Osteocyte (in vitro differentiated cells): ENCODE results near the gene ADAMTS14. TPM values are rescaled to one million over a fixed set of nuclear protein-coding genes. Genes with fewer than 3 reads are reported as not detected.

Experiments used
- DNase-seq: peaks from one replicate; pipeline ENCODE4 v3.0.0; 2021; ENCODE audit warnings: mixed read lengths; ENCODE audit not compliant: unreplicated experiment; ENCODE audit errors: extremely low spot score
- H3K27ac Mint-ChIP-seq: one replicate; pipeline ENCODE4 v1.8.0; 2021; ENCODE audit warnings: mild to moderate bottlenecking, mixed read lengths; ENCODE audit not compliant: unreplicated experiment
- H3K27me3 Mint-ChIP-seq: one replicate; pipeline ENCODE4 v1.8.0; 2021; ENCODE audit warnings: mixed read lengths; ENCODE audit not compliant: unreplicated experiment
- H3K36me3 Mint-ChIP-seq: one replicate; pipeline ENCODE4 v1.8.0; 2021; ENCODE audit warnings: mixed read lengths; ENCODE audit not compliant: unreplicated experiment
- H3K4me1 Mint-ChIP-seq: one replicate; pipeline ENCODE4 v1.8.0; 2021; ENCODE audit warnings: mixed read lengths; ENCODE audit not compliant: unreplicated experiment
- H3K4me3 Mint-ChIP-seq: one replicate; pipeline ENCODE4 v1.8.0; 2021; ENCODE audit warnings: mild to moderate bottlenecking, moderate library complexity, mixed read lengths; ENCODE audit not compliant: unreplicated experiment
- H3K9me3 Mint-ChIP-seq: one replicate; pipeline ENCODE4 v1.8.0; 2021; ENCODE audit warnings: mixed read lengths; ENCODE audit not compliant: unreplicated experiment
- total RNA-seq: library from RNA; stranded (reverse); gene quantifications from 2 replicates; pipeline ENCODE4 v1.2.1, GENCODE V29; 2021
- TF ChIP-seq, protein P1 (sequence below): fragments of 200-600 bp; sonication (generic); IDR thresholded peaks from 2 replicates; pipeline ENCODE4 v1.5.0; 2021; ENCODE audit warnings: antibody characterized with exemption, mild to moderate bottlenecking, moderate library complexity

ADAMTS14 gene
- total RNA-seq, 1 donor from 2014 or later, result 4.1 TPM

DNA sequence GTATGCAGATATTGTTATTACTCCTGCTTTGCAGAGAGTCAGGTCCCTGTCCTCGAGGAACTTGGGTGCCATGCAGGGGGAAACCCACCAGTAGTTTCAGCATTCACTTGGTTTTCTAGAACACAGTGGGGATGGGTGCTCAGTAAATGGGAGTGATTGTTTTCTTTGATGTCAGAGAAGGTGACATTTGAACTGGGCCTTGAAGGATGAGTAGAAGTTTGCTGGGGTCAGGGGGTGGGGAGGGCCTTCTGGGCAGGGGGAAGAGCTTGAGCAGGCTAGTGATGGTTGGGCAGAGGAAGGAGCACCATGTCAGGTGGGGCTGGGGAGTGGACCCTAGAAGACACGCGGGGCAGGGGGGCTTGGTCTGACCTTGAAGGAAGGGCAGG lies 5.9 kb downstream of the ADAMTS14 start:
- DNase-seq, result no peak
- no peaks in the 10 kb centered on the region for H3K36me3 Mint-ChIP-seq
- H3K9me3 Mint-ChIP-seq, result no peaks in the 10 kb centered on the region

DNA sequence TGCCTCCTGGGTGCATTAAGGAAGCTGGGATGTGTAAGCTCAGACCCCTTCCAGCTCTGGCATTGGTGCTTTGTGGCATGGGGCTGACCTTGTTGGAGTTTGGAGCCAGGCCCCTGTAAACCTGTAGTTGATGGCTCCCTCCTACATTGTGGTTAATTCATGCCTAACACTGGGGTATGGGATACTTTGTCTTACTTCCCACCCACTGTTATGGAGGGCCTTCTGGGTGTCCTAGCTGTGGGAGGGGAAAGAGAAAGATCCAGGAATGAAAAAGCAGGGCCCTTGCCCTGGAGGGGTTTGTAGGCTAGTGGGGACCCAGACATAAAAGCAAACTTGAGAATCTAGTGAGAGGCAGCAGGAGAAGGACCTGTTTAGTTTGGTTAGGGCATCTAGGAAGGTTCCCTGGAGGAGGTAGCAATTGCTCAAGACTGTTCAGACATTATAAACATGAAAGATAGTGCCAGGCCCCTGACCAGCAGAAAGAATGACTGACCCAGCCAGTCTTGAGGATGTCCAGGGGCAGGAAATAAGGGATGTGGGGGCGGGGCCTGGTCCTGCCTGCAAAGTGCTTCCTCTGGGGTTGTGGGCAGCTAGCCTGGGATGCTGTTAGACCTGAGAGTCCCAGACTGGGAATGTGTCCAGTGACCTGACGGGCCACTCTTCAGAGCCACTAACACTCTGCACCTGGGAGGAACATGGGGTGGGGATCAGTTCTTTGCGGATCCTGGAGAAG lies 6.6 kb downstream of the ADAMTS14 start:
- H3K27ac Mint-ChIP-seq, result no peak overlapping the region
- TF ChIP-seq, protein P1, sequence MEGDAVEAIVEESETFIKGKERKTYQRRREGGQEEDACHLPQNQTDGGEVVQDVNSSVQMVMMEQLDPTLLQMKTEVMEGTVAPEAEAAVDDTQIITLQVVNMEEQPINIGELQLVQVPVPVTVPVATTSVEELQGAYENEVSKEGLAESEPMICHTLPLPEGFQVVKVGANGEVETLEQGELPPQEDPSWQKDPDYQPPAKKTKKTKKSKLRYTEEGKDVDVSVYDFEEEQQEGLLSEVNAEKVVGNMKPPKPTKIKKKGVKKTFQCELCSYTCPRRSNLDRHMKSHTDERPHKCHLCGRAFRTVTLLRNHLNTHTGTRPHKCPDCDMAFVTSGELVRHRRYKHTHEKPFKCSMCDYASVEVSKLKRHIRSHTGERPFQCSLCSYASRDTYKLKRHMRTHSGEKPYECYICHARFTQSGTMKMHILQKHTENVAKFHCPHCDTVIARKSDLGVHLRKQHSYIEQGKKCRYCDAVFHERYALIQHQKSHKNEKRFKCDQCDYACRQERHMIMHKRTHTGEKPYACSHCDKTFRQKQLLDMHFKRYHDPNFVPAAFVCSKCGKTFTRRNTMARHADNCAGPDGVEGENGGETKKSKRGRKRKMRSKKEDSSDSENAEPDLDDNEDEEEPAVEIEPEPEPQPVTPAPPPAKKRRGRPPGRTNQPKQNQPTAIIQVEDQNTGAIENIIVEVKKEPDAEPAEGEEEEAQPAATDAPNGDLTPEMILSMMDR, result no peak

More for the DNA sequence above, 5.9 kb downstream of the ADAMTS14 start:
- TF ChIP-seq, protein P1, result no peak
- H3K27me3 Mint-ChIP-seq, result no peaks in the 10 kb centered on the region
- peaks cover 43% of the 10 kb centered on the region for H3K4me1 Mint-ChIP-seq
- H3K4me3 Mint-ChIP-seq, result no peak overlapping the region
- H3K27ac Mint-ChIP-seq, result no peak overlapping the region

DNA sequence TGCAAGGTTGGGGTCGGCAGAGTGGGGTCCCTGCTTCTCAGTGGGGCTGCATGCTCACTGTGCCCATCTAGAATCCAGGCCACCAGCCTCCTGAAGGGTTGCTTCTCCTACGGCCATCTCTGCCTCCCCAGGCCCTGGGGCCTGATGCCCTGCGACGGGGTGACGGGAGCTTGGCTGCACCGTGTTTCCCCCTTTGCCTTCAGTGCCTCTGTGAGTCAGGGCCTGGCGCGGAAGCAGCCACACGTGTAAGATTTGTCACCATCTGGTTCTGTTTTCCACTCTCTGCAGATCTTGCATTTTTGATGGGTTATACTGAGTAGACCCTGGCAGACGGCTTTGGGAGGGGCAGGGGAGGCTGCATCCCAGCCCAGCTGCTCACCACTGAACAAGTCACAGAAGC lies 7.2 kb downstream of the ADAMTS14 start:
- Mint-ChIP-seq H3K4me1 (peaks cover 33% of the 10 kb centered on the region), H3K4me3 (no peak overlapping the region), H3K27me3 (no peaks in the 10 kb centered on the region), H3K9me3 (no peaks in the 10 kb centered on the region), H3K36me3 (no peaks in the 10 kb centered on the region), H3K27ac (no peak overlapping the region)
- DNase-seq, result no peak
- TF ChIP-seq, protein P1, result no peak

More for the DNA sequence above, 6.6 kb downstream of the ADAMTS14 start:
- DNase-seq, result no peak
- no peak overlapping the region for H3K4me3 Mint-ChIP-seq
- peaks cover 39% of the 10 kb centered on the region for H3K4me1 Mint-ChIP-seq
- H3K9me3 Mint-ChIP-seq, result no peaks in the 10 kb centered on the region
- H3K27me3 Mint-ChIP-seq, result no peaks in the 10 kb centered on the region
- no peaks in the 10 kb centered on the region for H3K36me3 Mint-ChIP-seq

DNA sequence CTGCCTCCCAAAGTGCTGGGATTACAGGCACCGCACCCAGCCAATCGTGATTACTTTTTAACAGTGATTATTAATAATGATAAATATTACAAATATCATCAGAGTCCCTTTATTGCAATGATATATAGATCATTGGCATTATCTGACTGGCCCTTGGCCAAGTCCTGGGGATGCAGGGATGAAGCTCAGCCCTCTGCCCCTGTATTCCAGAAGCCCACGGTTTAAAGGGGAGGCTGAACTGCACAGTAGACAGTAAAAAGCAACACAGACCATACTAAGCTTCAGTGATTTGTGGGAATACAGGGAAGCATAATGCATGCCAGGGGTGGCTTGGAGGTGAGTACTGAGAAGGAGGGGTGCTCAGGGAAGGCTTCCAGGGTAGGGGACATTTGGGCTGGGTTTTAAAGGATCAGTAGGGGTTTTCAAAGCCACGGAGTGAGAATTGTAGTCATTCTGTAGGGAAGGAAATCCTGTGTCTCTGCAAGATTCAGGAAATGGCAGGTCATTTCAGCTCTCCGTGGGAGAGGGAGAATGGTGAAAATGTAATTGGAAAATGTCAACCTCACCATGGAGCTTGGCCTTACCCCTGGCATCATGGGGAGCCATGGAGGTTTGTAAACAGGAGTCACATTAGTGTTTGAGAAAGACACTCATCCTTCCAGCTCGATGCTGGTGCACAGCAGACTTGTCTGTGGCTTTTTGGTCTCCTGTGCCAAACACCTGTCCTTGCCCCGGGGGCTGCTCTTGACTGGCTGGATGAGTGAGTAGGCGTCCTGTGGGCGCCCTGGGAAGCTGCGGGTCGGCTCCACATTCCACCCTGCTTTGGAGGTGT lies 8.8 kb downstream of the ADAMTS14 start:
- Mint-ChIP-seq H3K4me1 (peaks cover 29% of the 10 kb centered on the region), H3K4me3 (no peak overlapping the region), H3K27ac (no peak overlapping the region), H3K36me3 (no peaks in the 10 kb centered on the region), H3K27me3 (no peaks in the 10 kb centered on the region), H3K9me3 (no peaks in the 10 kb centered on the region)
- TF ChIP-seq, protein P1, result no peak
- no peak for DNase-seq

DNA sequence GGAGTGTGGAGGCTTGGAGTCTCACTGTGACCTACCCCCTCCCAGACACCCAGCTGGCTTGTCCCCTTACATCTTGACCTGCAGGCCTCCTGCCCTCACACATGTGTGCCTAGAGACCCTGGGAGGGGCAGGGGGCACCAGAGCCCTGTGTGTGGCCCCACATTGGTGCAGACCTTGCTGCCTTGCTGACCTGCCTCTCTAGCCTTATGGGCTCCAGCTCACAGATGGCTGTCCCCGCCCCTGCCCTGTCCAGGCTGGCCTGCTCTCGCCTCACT lies 9.4 kb downstream of the ADAMTS14 start:
- H3K4me3 Mint-ChIP-seq, result no peak overlapping the region
- H3K27me3 Mint-ChIP-seq, result no peaks in the 10 kb centered on the region
- H3K4me1 Mint-ChIP-seq, result peaks cover 29% of the 10 kb centered on the region
- no peaks in the 10 kb centered on the region for H3K36me3 Mint-ChIP-seq
- H3K9me3 Mint-ChIP-seq, result no peaks in the 10 kb centered on the region
- no peak overlapping the region for H3K27ac Mint-ChIP-seq
- DNase-seq, result no peak
- TF ChIP-seq, protein P1, result no peak
